GM19351 (cell line): ENCODE results near the gene DECR2.
A peak's percentile ranks its signal among the peaks of the same experiment; 100 is the strongest.
"Not testable (repeated sequence)": the region's sequence is repeated elsewhere in the genome, so short reads cannot be mapped to it uniquely, and the experiment has no call there.

Source experiments
- ATAC-seq: cut with Tn5 transposase; IDR thresholded peaks from one replicate; pipeline ENCODE4 v1.9.1; 2021; ENCODE audit warnings: mild to moderate bottlenecking, moderate library complexity; ENCODE audit not compliant: unreplicated experiment

Gene DECR2

DNA sequence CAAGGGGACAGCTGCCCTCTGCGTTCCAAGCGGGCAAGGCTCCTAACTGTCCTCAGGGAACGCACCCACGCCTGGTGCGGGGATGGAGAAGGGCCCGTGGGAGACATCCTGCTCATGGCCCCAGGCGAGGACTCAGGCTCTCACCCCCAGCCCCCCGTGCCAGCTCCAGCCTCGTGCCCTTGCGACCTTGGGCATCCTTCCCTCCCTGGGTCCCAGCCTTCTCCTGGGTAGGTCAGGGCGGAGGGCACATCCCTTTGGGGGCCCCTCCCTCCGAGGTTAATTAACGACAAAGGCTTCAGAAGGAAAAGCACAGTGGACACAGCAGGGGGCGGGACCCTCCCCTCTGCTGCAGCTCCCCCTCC, 22.9 kb upstream of the DECR2 start:
- no peak for ATAC-seq

GRCh38 chr16:379183-379960, 22.3 kb upstream of the DECR2 start:
- no peak for ATAC-seq

DNA sequence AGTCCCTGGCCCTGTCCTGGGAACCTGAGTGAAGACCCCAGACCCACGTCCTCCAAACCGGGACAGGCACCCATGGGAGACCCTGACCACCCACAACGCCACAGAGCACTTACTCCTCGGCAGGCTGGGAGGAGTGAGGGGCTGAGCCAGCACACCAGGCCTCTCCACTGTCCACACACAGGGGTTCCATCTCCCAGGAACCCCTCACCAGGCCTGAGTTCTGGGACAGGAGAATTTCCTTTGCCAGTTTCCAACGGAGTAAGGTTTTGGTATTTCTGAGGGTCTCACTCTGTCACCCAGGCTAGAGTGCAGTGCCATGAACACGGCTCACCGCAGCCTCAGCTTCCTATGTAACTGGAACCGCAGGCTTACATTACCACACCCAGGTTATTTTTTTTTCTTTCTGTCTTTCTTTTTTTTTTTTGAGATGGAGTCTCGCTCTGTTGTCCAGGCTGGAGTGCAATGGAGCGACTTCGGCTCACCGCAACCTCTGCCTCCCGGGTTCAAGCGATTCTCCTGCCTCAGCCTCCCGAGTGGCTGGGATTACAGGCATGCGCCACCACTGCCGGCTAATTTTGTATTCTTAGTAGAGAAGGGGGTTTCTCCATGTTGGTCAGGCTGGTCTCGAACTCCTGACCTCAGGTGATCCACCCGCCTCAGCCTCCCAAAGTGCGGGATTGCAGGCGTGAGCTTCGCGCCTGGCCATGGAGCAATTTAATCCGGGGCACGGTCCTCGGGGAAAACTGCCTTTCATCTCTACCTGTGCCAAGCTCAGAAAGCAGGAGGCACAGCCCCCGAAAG, 21.5 kb upstream of the DECR2 start:
- no peak for ATAC-seq

DNA sequence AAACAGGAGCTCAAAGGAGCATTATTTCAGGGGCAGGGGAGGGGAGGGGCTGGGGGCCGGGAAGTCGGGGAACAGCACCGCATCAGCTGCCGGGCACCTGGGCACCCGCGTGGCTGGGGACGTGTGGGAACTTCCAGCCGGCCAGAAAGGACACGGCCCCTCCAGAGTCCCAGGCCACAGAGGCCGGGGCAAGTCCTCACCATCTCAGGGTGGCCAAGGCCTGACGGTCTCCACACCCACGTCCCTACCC, 21.0 kb upstream of the DECR2 start:
- ATAC-seq, result no peak

DNA sequence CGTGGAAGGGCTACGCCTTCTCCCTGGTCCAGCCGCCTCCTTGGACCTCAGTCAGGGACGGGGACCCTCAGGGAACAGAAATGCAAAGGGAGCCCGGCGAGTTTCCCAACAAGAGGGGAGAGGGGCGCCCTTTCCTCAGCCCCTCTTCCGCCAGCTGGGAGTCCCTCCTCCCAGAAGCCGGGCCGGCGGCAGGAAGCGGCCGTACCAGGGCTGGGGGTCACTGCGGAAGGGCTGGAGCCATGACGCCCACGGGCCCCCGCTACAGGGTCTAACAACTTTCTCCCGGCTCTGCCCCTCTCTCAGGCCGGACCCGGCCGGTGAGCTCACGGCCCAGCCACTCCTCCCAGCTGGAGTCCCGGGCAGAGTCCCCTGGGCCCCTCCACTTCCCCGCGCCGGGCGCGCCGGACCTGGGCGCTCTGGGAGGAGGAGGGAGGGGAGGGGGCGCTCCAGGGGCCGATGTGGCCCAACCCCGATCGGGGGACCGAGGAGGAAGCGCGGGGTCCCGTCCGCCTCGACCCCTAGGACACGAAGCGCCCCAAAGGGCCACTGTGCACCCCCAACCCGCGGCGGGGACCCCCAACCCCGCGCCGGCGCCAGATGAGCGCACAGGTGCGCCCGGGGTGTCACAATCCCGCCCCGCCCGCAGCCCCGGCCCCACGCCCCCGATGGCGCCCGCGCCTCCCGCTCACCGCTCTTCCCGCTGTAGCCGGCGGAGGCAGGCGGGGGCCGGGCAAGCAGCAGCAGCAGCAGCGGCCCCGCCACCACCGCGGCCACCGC, 20.5 kb upstream of the DECR2 start:
- ATAC-seq, result peak; percentile 31

GRCh38 chr16:381789-382717, 19.6 kb upstream of the DECR2 start, which contains the start of gene PGAP6:
TSS of gene PGAP6 (minus strand) at chr16:381978. CDS start at chr16:381821, 157 bp downstream.
- peak; percentile 55 for ATAC-seq

GRCh38 chr16:383326-384051, 18.2 kb upstream of the DECR2 start:
- no peak for ATAC-seq

GRCh38 chr16:386641-387156, 15.0 kb upstream of the DECR2 start:
- no peak for ATAC-seq

DNA sequence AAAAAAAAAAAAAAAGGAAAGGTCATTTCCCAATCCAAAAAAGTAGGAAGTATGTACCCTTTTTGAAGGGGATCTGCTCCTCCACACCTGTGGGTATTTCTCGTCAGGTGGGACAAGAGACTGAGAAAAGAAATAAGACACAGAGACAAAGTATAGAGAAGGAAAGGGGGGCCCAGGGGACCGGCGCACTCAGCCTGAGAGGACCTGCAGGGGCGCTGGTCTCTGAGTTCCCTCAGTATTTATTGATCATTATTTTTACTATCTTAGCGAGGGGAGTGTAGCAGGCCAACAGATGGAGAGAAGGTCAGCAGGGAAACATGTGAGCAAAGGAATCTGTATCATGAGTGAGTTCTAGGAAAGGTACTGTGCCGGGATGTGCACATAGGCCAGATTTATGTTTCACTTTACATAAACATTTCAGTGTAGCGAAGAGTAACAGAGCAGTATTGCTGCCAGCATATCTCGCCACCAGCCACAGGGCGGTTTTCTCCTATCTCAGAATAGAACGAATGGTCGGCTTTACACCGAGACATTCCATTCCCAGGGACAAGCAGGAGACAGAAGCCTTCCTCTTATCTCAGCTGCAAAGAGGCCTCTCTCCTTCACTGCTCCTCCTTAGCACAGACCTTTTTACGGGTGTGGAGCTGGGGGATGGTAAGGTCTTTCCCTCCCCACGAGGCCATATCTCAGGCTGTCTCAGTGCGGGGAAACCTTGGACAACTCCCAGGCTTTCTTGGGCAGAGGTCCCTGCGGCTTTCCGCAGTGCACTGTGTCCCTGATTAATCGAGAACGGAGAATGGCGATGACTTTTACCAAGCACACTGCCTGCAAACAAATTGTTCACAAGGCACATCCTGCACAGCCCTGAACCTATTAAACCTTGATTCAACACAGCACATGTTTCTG, 13.7 kb upstream of the DECR2 start:
- ATAC-seq, result not testable (repeated sequence)

DNA sequence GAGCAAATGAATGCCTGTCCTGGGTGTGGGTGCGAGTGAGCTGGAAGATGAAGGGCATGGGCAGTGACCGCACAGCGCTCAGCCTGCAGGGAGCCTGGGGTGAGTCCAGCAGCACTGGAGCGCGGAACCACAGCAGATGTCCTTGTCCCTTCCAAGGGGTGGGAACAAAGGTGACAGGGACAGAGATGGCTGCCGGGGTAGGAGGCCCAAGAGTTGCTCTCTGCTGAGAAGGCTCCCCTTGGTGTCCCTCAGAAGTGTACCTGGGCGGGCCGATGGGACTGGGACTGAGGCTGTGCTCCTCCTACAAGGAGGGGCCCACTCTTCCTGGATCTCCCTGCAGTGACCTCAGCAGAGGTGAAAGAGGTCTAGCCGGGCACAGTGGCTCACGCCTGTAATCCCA, 12.3 kb upstream of the DECR2 start:
- no peak for ATAC-seq

DNA sequence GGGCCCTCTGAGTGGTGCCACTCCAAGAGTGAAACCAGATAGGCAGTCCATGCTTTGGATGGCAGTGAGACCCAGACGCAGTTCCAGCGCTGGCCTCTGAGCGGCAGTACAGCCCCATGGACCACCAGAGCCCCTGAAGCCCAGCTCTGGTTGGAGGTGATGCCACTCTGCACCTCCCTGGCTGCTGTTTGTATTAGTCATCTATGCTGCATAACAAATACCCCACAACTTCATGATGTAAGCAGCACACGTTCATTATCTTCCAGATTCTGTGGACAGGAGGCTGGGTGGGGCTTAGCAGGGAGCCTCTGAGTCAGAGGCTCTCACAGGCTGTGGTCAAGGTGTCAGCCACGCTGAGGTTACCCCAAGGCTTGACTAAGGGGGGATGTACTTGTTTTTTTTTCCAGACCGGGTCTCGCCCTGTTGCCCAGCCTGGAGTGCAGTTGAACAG, 9.8 kb upstream of the DECR2 start:
- no peak for ATAC-seq

GRCh38 chr16:392450-393030, 9.1 kb upstream of the DECR2 start:
- ATAC-seq, result no peak

DNA sequence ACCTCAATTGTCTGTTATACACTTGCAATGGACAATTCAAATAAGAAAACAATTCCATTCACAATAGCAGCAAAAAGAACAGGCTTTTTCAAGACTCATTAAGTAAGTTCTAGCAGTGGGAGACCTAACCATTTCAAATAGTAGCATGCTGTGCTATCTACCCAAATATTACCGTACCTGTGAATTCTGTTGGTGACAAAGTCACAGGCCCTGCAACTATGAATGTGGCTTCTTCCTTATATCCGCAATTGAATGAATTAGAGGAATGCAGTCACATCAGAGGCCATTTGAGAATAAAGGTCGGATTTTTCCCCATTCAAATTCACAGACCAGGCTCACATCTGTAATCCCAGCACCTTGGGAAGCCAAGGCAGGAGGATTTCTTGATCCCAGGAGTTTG, 5.5 kb upstream of the DECR2 start:
- ATAC-seq, result no peak

DNA sequence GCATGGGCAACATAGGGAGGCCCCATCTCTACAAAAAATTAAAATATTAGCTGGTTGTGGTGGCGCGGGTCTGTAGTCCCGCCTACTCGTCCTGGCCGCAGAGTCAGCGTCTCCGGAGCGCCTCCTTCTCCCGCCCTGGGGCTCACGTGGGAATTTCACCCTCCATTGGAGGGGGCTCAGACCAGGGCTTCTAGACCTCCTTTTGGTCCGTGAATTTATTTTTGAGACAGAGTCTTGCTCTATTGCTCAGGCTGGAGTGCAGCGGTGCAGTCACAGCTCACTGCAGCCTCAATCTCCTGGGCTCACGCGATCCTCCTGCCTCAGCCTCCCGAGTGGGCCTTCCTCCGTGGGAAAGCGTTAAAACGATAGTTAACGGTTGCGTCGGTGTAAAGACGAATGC, 5.1 kb upstream of the DECR2 start:
- ATAC-seq, result no peak

DNA sequence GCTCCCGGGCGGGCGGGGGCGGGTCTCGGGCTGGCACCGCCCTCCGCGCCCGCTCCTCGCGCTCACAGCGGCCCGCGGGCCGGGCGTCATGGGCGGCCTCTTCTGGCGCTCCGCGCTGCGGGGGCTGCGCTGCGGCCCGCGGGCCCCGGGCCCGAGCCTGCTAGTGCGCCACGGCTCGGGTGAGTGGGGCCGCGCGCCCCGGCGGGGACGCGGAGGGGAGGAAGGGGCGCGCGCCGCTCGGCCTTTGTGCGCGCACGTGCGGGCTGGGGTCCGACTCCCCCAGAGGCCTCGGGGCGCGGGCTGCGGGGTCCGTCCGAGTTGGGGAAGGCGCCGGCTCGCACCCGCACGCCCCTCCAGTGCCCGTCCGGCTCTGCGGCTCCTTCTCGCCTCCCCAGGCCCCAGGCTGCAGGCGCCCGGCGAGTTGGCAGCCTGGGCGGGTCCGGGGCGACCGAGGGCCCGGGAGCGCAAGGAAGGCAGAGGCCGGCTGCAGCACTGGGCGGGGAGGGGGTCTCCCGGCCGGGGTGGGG, 4.5 kb upstream of the DECR2 start, which contains the start of gene NME4:
Gene NME4 (plus strand): TSS at position 65 of the 527 bp plus-strand sequence. CDS start 24 bp downstream, at position 89.
- no peak for ATAC-seq

GRCh38 chr16:397736-398332, 3.9 kb upstream of the DECR2 start:
- no peak for ATAC-seq

GRCh38 chr16:398561-399339, 2.9 kb upstream of the DECR2 start:
- ATAC-seq, result no peak
